Chondrocyte (in vitro differentiated cells): ENCODE results near the gene PNRC2. TPM values are rescaled to one million over a fixed set of nuclear protein-coding genes. Genes with fewer than 3 reads are reported as not detected.
"Not testable (repeated sequence)": the region's sequence is repeated elsewhere in the genome, so short reads cannot be mapped to it uniquely, and the experiment has no call there.

Experiments
- DNase-seq: peaks from one replicate; pipeline ENCODE4 v3.0.0; 2021; ENCODE audit warnings: mixed read lengths, low spot score
- H3K27ac Mint-ChIP-seq: one replicate; pipeline ENCODE4 v1.8.0; 2021; ENCODE audit warnings: mild to moderate bottlenecking, moderate library complexity, mixed read lengths; ENCODE audit not compliant: unreplicated experiment
- H3K27me3 Mint-ChIP-seq: 2 replicates; pipeline ENCODE4 v1.8.0; 2021; ENCODE audit warnings: low read depth, mixed read lengths
- H3K36me3 Mint-ChIP-seq: 2 replicates; pipeline ENCODE4 v1.8.0; 2021; ENCODE audit warnings: low read depth, mixed read lengths
- H3K4me1 Mint-ChIP-seq: 2 replicates; pipeline ENCODE4 v1.8.0; 2021; ENCODE audit warnings: low read depth, mild to moderate bottlenecking, mixed read lengths
- H3K4me3 Mint-ChIP-seq: one replicate; pipeline ENCODE4 v1.8.0; 2021; ENCODE audit warnings: mild to moderate bottlenecking, moderate library complexity, mixed read lengths; ENCODE audit not compliant: unreplicated experiment
- H3K9me3 Mint-ChIP-seq: 2 replicates; pipeline ENCODE4 v1.8.0; 2021; ENCODE audit warnings: low read depth, mixed read lengths
- CTCF ChIP-seq: fragments of 200-600 bp; sonication (generic); IDR thresholded peaks from 2 replicates; pipeline ENCODE4 v1.5.0; 2021; ENCODE audit warnings: antibody characterized with exemption, mild to moderate bottlenecking, moderate library complexity
- microRNA-seq: library from miRNA; unstranded; fragments of <30 nt; microRNA quantifications from one replicate; pipeline ENCODE4 v1.2.0, GENCODE V29; 2020; ENCODE audit warnings: borderline number of aligned reads
- total RNA-seq: library from RNA; stranded (reverse); gene quantifications from 3 replicates; pipeline ENCODE4 v1.2.1, GENCODE V29; 2021

The PNRC2 gene
- total RNA-seq, 1 donor from 2014 or later, result 54.2 TPM

- DNase-seq, result no peak
- Mint-ChIP-seq H3K4me3 (no peak overlapping the region), H3K4me1 (peaks cover 39% of the 10 kb centered on the region), H3K27ac (no peak overlapping the region), H3K9me3 (no peaks in the 10 kb centered on the region), H3K27me3 (no peaks in the 10 kb centered on the region), H3K36me3 (no peaks in the 10 kb centered on the region)
- no peak for TF ChIP-seq CTCF
These were observed 45.5 kb downstream of the PNRC2 start for GRCh38 chr1:24005163-24005562.

DNA sequence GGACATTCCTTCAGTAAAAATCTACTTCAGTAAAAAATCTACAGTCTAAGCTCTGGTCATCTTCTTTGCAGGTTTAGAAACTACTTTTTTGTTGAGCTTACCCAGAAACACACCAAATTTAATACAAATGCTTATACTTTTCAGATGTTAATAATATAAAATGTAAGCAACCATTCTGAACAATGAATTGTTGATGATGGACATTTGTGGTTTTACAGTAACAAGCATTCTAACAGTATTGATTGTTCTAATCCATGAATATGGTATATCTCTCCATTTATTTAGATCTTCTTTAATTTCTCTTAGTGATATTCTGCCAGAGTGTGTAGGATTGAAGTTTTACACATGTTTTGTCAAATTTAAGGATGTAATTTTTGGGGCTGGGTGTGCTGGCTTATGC is 47.5 kb downstream of the PNRC2 start:
- H3K27ac Mint-ChIP-seq, result no peak overlapping the region
- no peaks in the 10 kb centered on the region for H3K27me3 Mint-ChIP-seq
- H3K4me3 Mint-ChIP-seq, result no peak overlapping the region
- H3K9me3 Mint-ChIP-seq, result no peaks in the 10 kb centered on the region
- no peaks in the 10 kb centered on the region for H3K36me3 Mint-ChIP-seq
- peaks cover 57% of the 10 kb centered on the region for H3K4me1 Mint-ChIP-seq
- no peak for DNase-seq
- no peak for TF ChIP-seq CTCF

DNA sequence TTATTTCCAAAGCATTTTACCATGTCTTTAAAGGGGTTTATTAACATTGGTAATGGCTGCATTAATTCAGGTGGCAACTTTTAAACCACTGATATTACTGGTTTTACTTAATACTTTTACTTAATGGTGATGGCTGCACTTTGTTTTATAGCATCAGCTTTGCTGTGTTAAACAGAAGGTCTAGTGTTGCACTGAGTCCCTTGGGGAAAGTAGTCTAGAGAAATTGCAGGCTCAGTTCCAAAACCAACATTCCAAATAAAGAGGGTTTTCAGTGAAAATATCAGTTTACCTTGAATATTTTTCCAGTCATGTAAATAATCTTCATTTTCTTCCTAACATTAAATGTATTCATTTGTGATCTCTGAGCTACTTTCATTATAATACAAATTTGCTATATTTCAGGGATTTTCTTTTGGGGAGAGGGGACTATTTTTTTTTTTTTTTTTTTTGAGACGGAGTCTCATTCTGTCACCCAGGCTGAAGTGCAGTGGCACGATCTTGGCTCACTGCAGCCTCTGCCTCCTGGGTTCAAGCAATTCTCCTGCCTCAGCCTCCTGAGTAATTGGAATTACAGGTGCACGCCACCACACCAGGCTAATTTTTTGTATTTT is 49.1 kb downstream of the PNRC2 start:
- Mint-ChIP-seq H3K27ac (peak overlapping the region; percentile 92), H3K4me3 (peak overlapping the region; percentile 36), H3K4me1 (peaks cover 53% of the 10 kb centered on the region)
- H3K27me3 Mint-ChIP-seq, DNase-seq, H3K36me3 Mint-ChIP-seq, H3K9me3 Mint-ChIP-seq: not testable (repeated sequence)

- Mint-ChIP-seq H3K27ac (peak overlapping the region; percentile 29), H3K36me3 (no peaks in the 10 kb centered on the region), H3K27me3 (no peaks in the 10 kb centered on the region), H3K9me3 (no peaks in the 10 kb centered on the region), H3K4me3 (no peak overlapping the region), H3K4me1 (peaks cover 51% of the 10 kb centered on the region)
- no peak for DNase-seq
- TF ChIP-seq CTCF, result no peak
These were observed 49.8 kb downstream of the PNRC2 start for GRCh38 chr1:24009406-24009805.

- Mint-ChIP-seq H3K4me1 (peaks cover 62% of the 10 kb centered on the region), H3K27me3 (no peaks in the 10 kb centered on the region), H3K36me3 (no peaks in the 10 kb centered on the region), H3K27ac (peak overlapping the region; percentile 53), H3K9me3 (no peaks in the 10 kb centered on the region), H3K4me3 (no peak overlapping the region)
- no peak for TF ChIP-seq CTCF
- no peak for DNase-seq
These were observed 51.0 kb downstream of the PNRC2 start for GRCh38 chr1:24010650-24011049.

DNA sequence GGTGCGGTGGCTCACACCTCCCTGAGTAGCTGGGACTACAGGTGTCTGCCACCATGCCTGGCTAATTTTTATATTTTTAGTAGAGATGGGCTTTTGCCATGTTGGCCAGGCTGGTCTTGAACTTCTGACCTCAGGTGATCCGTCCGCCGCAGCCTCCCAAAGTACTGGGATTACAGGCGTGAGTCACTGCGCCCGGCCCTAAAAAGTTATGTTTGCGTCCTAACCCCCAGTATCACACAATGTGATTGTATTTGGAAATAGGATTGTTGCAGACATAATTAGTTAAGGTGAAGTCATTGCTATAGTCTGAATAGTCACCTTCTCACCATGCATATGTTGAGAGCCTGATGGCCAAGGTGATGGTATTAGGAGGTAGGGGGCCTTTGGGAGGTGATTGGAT is 53.2 kb downstream of the PNRC2 start:
- not testable (repeated sequence) for H3K4me3 Mint-ChIP-seq, H3K36me3 Mint-ChIP-seq
- peaks cover 78% of the 10 kb centered on the region for H3K4me1 Mint-ChIP-seq

More for the DNA sequence above, 53.2 kb downstream of the PNRC2 start:
- H3K27me3 Mint-ChIP-seq, H3K27ac Mint-ChIP-seq, H3K9me3 Mint-ChIP-seq, DNase-seq: not testable (repeated sequence)

Small RNA genes within 50 kb of the gene (microRNA-seq; reads per million reads assigned to microRNA genes)
- not detected for gene MIR378F

Other genes starting within 250 kb of the PNRC2 start
- gene ELOA, start 216.4 kb upstream of the PNRC2 start, total RNA-seq, result 41.7 to 47.8 TPM (median 42.9 TPM) in 3 replicates
- gene PITHD1, start 181.4 kb upstream of the PNRC2 start, total RNA-seq, result 36.2 to 36.5 TPM (median 36.4 TPM) in 3 replicates
- gene LYPLA2, start 168.7 kb upstream of the PNRC2 start, total RNA-seq, result 39.8 to 43.0 TPM (median 40.4 TPM) in 3 replicates
- gene GALE, start 159.1 kb upstream of the PNRC2 start, total RNA-seq, result 24.9 to 34.0 TPM (median 25.7 TPM) in 3 replicates
- gene HMGCL, start 134.4 kb upstream of the PNRC2 start, total RNA-seq, result 22.0 to 26.8 TPM (median 25.9 TPM) in 3 replicates
- 14.6 to 15.9 TPM (median 15.6 TPM) in 3 replicates for gene FUCA1, start 91.5 kb upstream of the PNRC2 start, total RNA-seq
- gene CNR2, start 46.5 kb upstream of the PNRC2 start, total RNA-seq, result not detected in 3 replicates
- 86.0 to 113 TPM (median 92.0 TPM) in 3 replicates for gene SRSF10, start 20.5 kb downstream of the PNRC2 start, total RNA-seq
- 0.70 to 2.9 TPM (median 0.72 TPM) in 3 replicates for gene MYOM3, start 152.3 kb downstream of the PNRC2 start, total RNA-seq
- gene IL22RA1, start 183.3 kb downstream of the PNRC2 start, total RNA-seq, result not detected in 3 replicates
- 0.12 to 0.22 TPM in 2 of 3 replicates, not detected in the other for gene IFNLR1, start 227.5 kb downstream of the PNRC2 start, total RNA-seq